ENCODE results near the gene TRIM17. TPM values are rescaled to one million over a fixed set of nuclear protein-coding genes. Genes with fewer than 3 reads are reported as not detected.
A peak's percentile ranks its signal among the peaks of the same experiment; 100 is the strongest.

The TRIM17 gene
- total and polyA plus RNA-seq, 9 of the 15 experiments (the other 6 are each of a cell fraction or from before 2014, with no cell fraction given) = not detected

GRCh38 chr1:228368801-228369607 lies 47.7 kb downstream of the TRIM17 start (continued):
- TF ChIP-seq ZBTB43 (CRISPR knock-in tag; IDR thresholded peaks at IDR 0.05) = no peak
- TF ChIP-seq BRF2 (IDR thresholded peaks at IDR 0.05; ENCODE audit: borderline replicate concordance, insufficient read depth, insufficient read length) = no peak
- peak; percentile 71 for TF ChIP-seq ETV5 (CRISPR knock-in tag; IDR thresholded peaks at IDR 0.05; ENCODE audit: low read depth)
- peak; percentile 97 for TF ChIP-seq CBFA2T3 (IDR thresholded peaks at IDR 0.05)
- TF ChIP-seq KDM2B (CRISPR knock-in tag; IDR thresholded peaks at IDR 0.05) = no peak
- 0 out of 2 replicates have a peak, but pooled peaks have one; percentile 4 for TF ChIP-seq IRF9 (tag; IDR thresholded peaks at IDR 0.05)
- peak; percentile 56; the same call in 1 of the 2 replicates for TF ChIP-seq POLR2A (conservative IDR thresholded peaks at IDR 0.05)
- no peak for TF ChIP-seq ZNF133 (CRISPR knock-in tag; IDR thresholded peaks at IDR 0.05)
- TF ChIP-seq, protein P1, sequence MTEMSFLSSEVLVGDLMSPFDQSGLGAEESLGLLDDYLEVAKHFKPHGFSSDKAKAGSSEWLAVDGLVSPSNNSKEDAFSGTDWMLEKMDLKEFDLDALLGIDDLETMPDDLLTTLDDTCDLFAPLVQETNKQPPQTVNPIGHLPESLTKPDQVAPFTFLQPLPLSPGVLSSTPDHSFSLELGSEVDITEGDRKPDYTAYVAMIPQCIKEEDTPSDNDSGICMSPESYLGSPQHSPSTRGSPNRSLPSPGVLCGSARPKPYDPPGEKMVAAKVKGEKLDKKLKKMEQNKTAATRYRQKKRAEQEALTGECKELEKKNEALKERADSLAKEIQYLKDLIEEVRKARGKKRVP (CRISPR knock-in tag; IDR thresholded peaks at IDR 0.05) = no peak; the same call in 1 of the 2 replicates
- no peak for TF ChIP-seq DDX20 (tag; IDR thresholded peaks at IDR 0.05; ENCODE audit: low read depth)
- TF ChIP-seq, protein P2, sequence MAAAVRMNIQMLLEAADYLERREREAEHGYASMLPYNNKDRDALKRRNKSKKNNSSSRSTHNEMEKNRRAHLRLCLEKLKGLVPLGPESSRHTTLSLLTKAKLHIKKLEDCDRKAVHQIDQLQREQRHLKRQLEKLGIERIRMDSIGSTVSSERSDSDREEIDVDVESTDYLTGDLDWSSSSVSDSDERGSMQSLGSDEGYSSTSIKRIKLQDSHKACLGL (CRISPR knock-in tag; IDR thresholded peaks at IDR 0.05; ENCODE audit: borderline replicate concordance, poor library complexity, severe bottlenecking) = no peak
- TF ChIP-seq POLR2H (tag; IDR thresholded peaks at IDR 0.05; ENCODE audit: low read depth) = no peak
- TF ChIP-seq NR1H2 (CRISPR knock-in tag; IDR thresholded peaks at IDR 0.05) = peak; percentile 87
- 0 out of 2 replicates have a peak, but pooled peaks have one; percentile 69 for TF ChIP-seq SREBF2 (CRISPR knock-in tag; IDR thresholded peaks at IDR 0.05)
- no peak for TF ChIP-seq SREBF1 (IDR thresholded peaks at IDR 0.05; ENCODE audit: borderline replicate concordance, low read depth, low read length)
- TF ChIP-seq ETV1 (tag; conservative IDR thresholded peaks at IDR 0.05; ENCODE audit: low read depth) = peak; percentile 69
- 0 out of 2 replicates have a peak, but pooled peaks have one; percentile 9 for TF ChIP-seq E2F3 (CRISPR knock-in tag; IDR thresholded peaks at IDR 0.05)
- TF ChIP-seq ZC3H11A (IDR thresholded peaks at IDR 0.05; ENCODE audit: low read depth, low read length) = no peak
- TF ChIP-seq PYGO2 (tag; IDR thresholded peaks at IDR 0.05) = peak; percentile 54
- no peak for TF ChIP-seq MCM2 (IDR thresholded peaks at IDR 0.05; ENCODE audit: low read depth)
- no peak for TF ChIP-seq ZNF165 (CRISPR knock-in tag; IDR thresholded peaks at IDR 0.05; ENCODE audit: borderline replicate concordance)
- TF ChIP-seq FOXJ2 (tag; IDR thresholded peaks at IDR 0.05) = peak; percentile 81; the same call in 1 of the 2 replicates
- peak; percentile 96 for TF ChIP-seq ATF7 (IDR thresholded peaks at IDR 0.05)
- no peak; the same call in 1 of the 2 replicates for TF ChIP-seq HDAC8 (tag; IDR thresholded peaks at IDR 0.05)
- peak; percentile 73; the same call in 1 of the 2 replicates for TF ChIP-seq CBX1 (IDR thresholded peaks at IDR 0.05; ENCODE audit: low read depth)

All from K562 (cell line).